ENCODE measurements around the gene TTLL5. TPM values are rescaled to one million over a fixed set of nuclear protein-coding genes. Genes with fewer than 3 reads are reported as not detected.

The TTLL5 gene
- total and polyA plus RNA-seq, 2 of the 13 experiments (the other 11 are each of a cell fraction or from before 2014, with no cell fraction given) = 11.8 to 18.8 TPM

DNA sequence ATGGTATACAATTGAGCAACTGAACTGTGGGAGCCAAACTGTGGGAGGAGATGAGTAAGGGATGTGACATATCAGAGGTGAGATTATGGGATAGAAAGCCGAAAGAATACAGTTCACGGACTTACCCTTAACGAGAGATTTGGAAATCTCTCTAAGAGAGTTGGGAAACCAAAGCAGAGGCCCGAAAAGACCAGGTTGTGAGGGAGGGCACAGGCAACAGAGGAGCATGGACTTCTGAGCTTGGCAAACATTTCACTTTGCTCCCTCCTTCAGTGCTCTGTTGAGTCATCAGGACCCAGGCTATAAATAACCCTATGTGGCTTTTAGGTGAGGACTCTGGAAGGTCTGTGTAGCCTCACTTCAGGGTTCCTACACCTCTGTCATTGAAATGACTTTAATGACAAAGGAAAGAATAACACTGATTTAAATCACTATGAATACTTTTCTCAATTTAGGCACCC is 200.1 kb downstream of the TTLL5 start (continued):
- TF ChIP-seq DDIT3 (CRISPR knock-in tag; IDR thresholded peaks at IDR 0.05) (no peak), YEATS4 (CRISPR knock-in tag; IDR thresholded peaks at IDR 0.05; ENCODE audit: borderline replicate concordance) (no peak), ZNF629 (CRISPR knock-in tag; conservative IDR thresholded peaks at IDR 0.05) (no peak), RAD51 (IDR thresholded peaks at IDR 0.05; ENCODE audit: borderline replicate concordance) (no peak), CBX1 (IDR thresholded peaks at IDR 0.05; ENCODE audit: low read depth) (no peak), NFATC3 (CRISPR knock-in tag; IDR thresholded peaks at IDR 0.05) (no peak), MXD3 (CRISPR knock-in tag; IDR thresholded peaks at IDR 0.05) (no peak), KDM6A (CRISPR knock-in tag; IDR thresholded peaks at IDR 0.05; ENCODE audit: low read depth) (no peak), SATB2 (CRISPR knock-in tag; IDR thresholded peaks at IDR 0.05) (no peak), ZNF878 (CRISPR knock-in tag; IDR thresholded peaks at IDR 0.05) (no peak), RAD21 (CRISPR knock-in tag; IDR thresholded peaks at IDR 0.05) (no peak), ZSCAN31 (CRISPR knock-in tag; IDR thresholded peaks at IDR 0.05; ENCODE audit: low read depth) (no peak), HNF4A (CRISPR knock-in tag; IDR thresholded peaks at IDR 0.05) (peak; percentile 57), SETDB1 (CRISPR knock-in tag; IDR thresholded peaks at IDR 0.05; ENCODE audit: borderline replicate concordance) (no peak), ZMYM3 (CRISPR knock-in tag; IDR thresholded peaks at IDR 0.05) (peak; percentile 39; the same call in 1 of the 2 replicates), ZNF773 (CRISPR knock-in tag; IDR thresholded peaks at IDR 0.05; ENCODE audit: borderline replicate concordance) (no peak), GTF3A (CRISPR knock-in tag; conservative IDR thresholded peaks at IDR 0.05) (no peak), MTF2 (CRISPR knock-in tag; IDR thresholded peaks at IDR 0.05; ENCODE audit: borderline replicate concordance) (no peak), HMG20B (CRISPR knock-in tag; conservative IDR thresholded peaks at IDR 0.05) (no peak), ZSCAN5A (CRISPR knock-in tag; IDR thresholded peaks at IDR 0.05; ENCODE audit: borderline replicate concordance) (no peak), PHF5A (CRISPR knock-in tag; IDR thresholded peaks at IDR 0.05; ENCODE audit: low read depth, unreplicated experiment) (no peak), MEF2D (CRISPR knock-in tag; IDR thresholded peaks at IDR 0.05) (peak; percentile 98)
- TF ChIP-seq, protein P1, sequence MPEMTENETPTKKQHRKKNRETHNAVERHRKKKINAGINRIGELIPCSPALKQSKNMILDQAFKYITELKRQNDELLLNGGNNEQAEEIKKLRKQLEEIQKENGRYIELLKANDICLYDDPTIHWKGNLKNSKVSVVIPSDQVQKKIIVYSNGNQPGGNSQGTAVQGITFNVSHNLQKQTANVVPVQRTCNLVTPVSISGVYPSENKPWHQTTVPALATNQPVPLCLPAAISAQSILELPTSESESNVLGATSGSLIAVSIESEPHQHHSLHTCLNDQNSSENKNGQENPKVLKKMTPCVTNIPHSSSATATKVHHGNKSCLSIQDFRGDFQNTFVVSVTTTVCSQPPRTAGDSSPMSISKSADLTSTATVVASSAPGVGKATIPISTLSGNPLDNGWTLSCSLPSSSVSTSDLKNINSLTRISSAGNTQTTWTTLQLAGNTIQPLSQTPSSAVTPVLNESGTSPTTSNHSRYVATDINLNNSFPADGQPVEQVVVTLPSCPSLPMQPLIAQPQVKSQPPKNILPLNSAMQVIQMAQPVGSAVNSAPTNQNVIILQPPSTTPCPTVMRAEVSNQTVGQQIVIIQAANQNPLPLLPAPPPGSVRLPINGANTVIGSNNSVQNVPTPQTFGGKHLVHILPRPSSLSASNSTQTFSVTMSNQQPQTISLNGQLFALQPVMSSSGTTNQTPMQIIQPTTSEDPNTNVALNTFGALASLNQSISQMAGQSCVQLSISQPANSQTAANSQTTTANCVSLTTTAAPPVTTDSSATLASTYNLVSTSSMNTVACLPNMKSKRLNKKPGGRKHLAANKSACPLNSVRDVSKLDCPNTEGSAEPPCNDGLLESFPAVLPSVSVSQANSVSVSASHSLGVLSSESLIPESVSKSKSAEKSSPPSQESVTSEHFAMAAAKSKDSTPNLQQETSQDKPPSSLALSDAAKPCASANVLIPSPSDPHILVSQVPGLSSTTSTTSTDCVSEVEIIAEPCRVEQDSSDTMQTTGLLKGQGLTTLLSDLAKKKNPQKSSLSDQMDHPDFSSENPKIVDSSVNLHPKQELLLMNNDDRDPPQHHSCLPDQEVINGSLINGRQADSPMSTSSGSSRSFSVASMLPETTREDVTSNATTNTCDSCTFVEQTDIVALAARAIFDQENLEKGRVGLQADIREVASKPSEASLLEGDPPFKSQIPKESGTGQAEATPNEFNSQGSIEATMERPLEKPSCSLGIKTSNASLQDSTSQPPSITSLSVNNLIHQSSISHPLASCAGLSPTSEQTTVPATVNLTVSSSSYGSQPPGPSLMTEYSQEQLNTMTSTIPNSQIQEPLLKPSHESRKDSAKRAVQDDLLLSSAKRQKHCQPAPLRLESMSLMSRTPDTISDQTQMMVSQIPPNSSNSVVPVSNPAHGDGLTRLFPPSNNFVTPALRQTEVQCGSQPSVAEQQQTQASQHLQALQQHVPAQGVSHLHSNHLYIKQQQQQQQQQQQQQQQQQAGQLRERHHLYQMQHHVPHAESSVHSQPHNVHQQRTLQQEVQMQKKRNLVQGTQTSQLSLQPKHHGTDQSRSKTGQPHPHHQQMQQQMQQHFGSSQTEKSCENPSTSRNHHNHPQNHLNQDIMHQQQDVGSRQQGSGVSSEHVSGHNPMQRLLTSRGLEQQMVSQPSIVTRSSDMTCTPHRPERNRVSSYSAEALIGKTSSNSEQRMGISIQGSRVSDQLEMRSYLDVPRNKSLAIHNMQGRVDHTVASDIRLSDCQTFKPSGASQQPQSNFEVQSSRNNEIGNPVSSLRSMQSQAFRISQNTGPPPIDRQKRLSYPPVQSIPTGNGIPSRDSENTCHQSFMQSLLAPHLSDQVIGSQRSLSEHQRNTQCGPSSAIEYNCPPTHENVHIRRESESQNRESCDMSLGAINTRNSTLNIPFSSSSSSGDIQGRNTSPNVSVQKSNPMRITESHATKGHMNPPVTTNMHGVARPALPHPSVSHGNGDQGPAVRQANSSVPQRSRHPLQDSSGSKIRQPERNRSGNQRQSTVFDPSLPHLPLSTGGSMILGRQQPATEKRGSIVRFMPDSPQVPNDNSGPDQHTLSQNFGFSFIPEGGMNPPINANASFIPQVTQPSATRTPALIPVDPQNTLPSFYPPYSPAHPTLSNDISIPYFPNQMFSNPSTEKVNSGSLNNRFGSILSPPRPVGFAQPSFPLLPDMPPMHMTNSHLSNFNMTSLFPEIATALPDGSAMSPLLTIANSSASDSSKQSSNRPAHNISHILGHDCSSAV (CRISPR knock-in tag; IDR thresholded peaks at IDR 0.05; ENCODE audit: borderline replicate concordance) = no peak
